H1 (cell line): Measurements from ENCODE around the gene NEBL. TPM values are rescaled to one million over a fixed set of nuclear protein-coding genes. Genes with fewer than 3 reads are reported as not detected.

Experiments used
- ATF3 ChIP-seq: IDR thresholded peaks from 2 replicates; pipeline ENCODE4 v1.6.1; 2011; ENCODE audit warnings: low read depth, mild to moderate bottlenecking, low read length; ENCODE audit not compliant: insufficient read depth
- BRCA1 ChIP-seq: IDR thresholded peaks from 2 replicates; pipeline ENCODE4 v1.6.1; 2012; ENCODE audit warnings: low read depth, low read length, improper control_type of control experiment
- EGR1 ChIP-seq: IDR thresholded peaks from 2 replicates; pipeline ENCODE4 v1.6.1; 2011; ENCODE audit warnings: low read depth, low read length, borderline replicate concordance
- KDM1A ChIP-seq: fragments of 200-600, 300-600 bp; sonication (generic); IDR thresholded peaks from 2 replicates; pipeline ENCODE4 v1.7.1; 2016; ENCODE audit warnings: mild to moderate bottlenecking, low read length, borderline replicate concordance
- POLR2AphosphoS5 ChIP-seq: IDR thresholded peaks from 2 replicates; pipeline ENCODE4 v1.6.1; 2011; ENCODE audit warnings: low read depth, low read length
- polyA plus RNA-seq, 7 experiments: library from polyadenylated mRNA; depleted of rRNA in 3 of 7; stranded (reverse) in 5 of 7; unstranded in 2 of 7; fragments of >200 nt in 5 of 7; fragments of 200-250 nt in 2 of 7; gene quantifications; 1 replicate in 5 of 7; 2 replicates in 1 of 7; 4 replicates in 1 of 7; pipeline versions ENCODE4 v1.2.1 to v1.2.3, GENCODE V29; 2011 to 2013; ENCODE audit warnings: missing spikeins in 2 of 7, mixed read lengths in 2 of 7
- total RNA-seq: library from RNA; stranded (reverse); fragmentation: NEBNext Ultra II Directional; extraction: Animal tissue kit (Norgen Biotek cat#: 25700); gene quantifications from 2 replicates; pipeline ENCODE4 v1.2.1, GENCODE V29; 2021

The NEBL gene
- total and polyA plus RNA-seq, 2 of the 8 experiments (the other 6 are each of a cell fraction or from before 2014, with no cell fraction given), result 7.5 to 10.5 TPM

GRCh38 chr10:20760460-20760859 lies 136.7 kb downstream of the NEBL start (continued):
- TF ChIP-seq ATF3 (no peak), KDM1A (no peak), POLR2AphosphoS5 (no peak), BRCA1 (no peak), EGR1 (no peak)
